ENCODE measurements around the gene FN1. TPM values are rescaled to one million over a fixed set of nuclear protein-coding genes. Genes with fewer than 3 reads are reported as not detected.

Gene FN1
- total RNA-seq, 6 experiments from 2014 or later: 938 to 2,279 (median 1,324) TPM

DNA sequence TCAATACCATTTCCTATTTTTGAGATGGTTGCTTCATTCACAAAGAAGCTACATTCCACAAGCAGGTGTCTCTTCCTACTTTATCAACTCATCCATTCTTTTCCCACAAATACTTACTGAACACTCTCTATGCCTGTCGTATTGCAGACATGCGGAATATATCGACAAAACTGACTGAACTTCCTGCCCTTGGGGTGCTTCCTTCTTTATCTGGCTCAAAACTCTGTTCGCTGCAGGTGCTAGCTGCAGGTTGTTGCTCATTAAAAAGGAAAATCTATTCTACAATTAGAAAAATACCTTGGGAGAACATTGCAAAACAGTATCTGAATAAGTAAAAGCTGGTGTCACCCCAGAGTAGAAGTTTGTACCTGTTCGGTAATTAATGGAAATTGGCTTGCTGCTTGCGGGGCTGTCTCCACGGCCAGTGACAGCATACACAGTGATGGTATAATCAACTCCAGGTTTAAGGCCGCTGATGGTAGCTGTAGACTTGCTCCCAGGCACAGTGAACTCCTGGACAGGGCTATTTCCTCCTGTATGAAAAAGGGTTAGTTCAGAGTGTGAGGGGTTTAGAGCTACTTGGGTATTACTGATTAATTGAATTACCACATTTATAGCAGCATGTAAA, 52.1 kb downstream of the FN1 start:
- H3K36me3 ChIP-seq: peaks cover 17 to 100% (median 56%) of the 10 kb centered on the region in 4 donors
- H3K9me3 ChIP-seq: no peaks in the 10 kb centered on the region
- no peaks in the 10 kb centered on the region for H3K4me1 ChIP-seq
- ATAC-seq (no peak), DNase-seq (no peak)
- no peaks in the 10 kb centered on the region for H3K27me3 ChIP-seq
- 96% methylated on average over 8 of the region's 8 CpGs for WGBS (ENCODE audit: insufficient coverage, low coverage, low lambda C conversion rate, missing lambda C conversion rate)
- intact Hi-C loops (cut with DNase I): no loop called here
- TF ChIP-seq POLR2A (IDR thresholded peaks at IDR 0.05) (no peak), CTCF (IDR thresholded peaks at IDR 0.05) (no peak)
- H3K27ac ChIP-seq: no peak overlapping the region
- no peak overlapping the region for H3K4me3 ChIP-seq

DNA sequence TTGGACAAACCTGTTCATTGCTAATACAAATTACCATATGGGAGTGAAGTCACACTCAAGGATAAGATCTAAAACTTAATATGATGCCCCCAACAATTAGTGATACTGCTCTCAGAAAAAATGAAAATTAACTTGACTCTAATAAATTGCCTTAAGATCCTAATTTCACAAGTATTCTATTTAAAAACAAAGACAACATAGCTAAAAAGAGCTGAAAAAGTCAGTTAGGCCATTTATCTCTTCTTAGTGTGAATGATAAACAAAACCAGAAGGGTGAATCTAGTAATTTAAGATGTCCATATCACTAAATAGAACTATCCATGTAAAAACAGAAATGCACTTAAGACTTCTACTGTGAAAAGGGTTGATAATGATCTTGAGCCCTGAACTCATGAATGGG, 53.4 kb downstream of the FN1 start:
- intact Hi-C loops (cut with DNase I): no loop called here
- no peaks in the 10 kb centered on the region for H3K9me3 ChIP-seq
- H3K4me1 ChIP-seq: no peaks in the 10 kb centered on the region
- no peak for DNase-seq
- no peak for TF ChIP-seq POLR2A (IDR thresholded peaks at IDR 0.05)
- no peak for TF ChIP-seq CTCF (IDR thresholded peaks at IDR 0.05)
- no peak overlapping the region for H3K4me3 ChIP-seq
- ATAC-seq: no peak
- no peak overlapping the region for H3K27ac ChIP-seq
- H3K27me3 ChIP-seq: no peaks in the 10 kb centered on the region
- H3K36me3 ChIP-seq: peaks cover 19 to 100% (median 58%) of the 10 kb centered on the region in 4 donors

DNA sequence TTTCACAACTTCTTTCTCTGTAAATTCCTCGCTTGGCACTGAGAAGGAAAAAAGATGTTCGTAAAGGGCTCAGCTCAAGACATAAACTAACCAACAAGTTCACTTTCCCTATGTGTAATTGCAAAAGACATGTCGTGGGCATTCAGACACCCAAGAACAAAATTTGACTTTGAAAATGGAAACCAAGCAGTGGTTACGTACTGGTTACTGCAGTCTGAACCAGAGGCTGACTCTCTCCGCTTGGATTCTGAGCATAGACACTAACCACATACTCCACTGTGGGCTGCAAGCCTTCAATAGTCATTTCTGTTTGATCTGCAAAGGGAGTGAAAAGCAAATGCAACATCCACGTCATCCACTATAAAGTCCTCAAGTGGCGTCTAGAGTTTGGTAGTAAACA, 53.9 kb downstream of the FN1 start:
- H3K4me3 ChIP-seq: no peak overlapping the region
- no peak overlapping the region for H3K27ac ChIP-seq
- H3K36me3 ChIP-seq: peaks cover 19 to 100% (median 56%) of the 10 kb centered on the region in 4 donors
- ATAC-seq: no peak
- WGBS (ENCODE audit: insufficient coverage, low coverage, low lambda C conversion rate, missing lambda C conversion rate): 91% methylated on average over 7 of the region's 7 CpGs
- H3K4me1 ChIP-seq: no peaks in the 10 kb centered on the region
- no peak for DNase-seq
- no peaks in the 10 kb centered on the region for H3K27me3 ChIP-seq
- no peaks in the 10 kb centered on the region for H3K9me3 ChIP-seq
- intact Hi-C loops (cut with DNase I): no loop called here
- TF ChIP-seq POLR2A (IDR thresholded peaks at IDR 0.05): no peak
- no peak for TF ChIP-seq CTCF (IDR thresholded peaks at IDR 0.05)

GRCh38 chr2:215380699-215381098, 55.2 kb downstream of the FN1 start:
- peaks cover 22 to 100% (median 58%) of the 10 kb centered on the region in 4 donors for H3K36me3 ChIP-seq
- TF ChIP-seq CTCF (IDR thresholded peaks at IDR 0.05) (no peak), POLR2A (IDR thresholded peaks at IDR 0.05) (no peak)
- 86% methylated on average over 7 of the region's 7 CpGs for WGBS (ENCODE audit: insufficient coverage, low coverage, low lambda C conversion rate, missing lambda C conversion rate)
- H3K9me3 ChIP-seq: no peaks in the 10 kb centered on the region
- H3K27ac ChIP-seq: no peak overlapping the region
- ATAC-seq (peak in 3 of 4 donors; percentile 5 to 30 (median 19)), DNase-seq (no peak)
- intact Hi-C loops (cut with DNase I): no loop called here
- no peak overlapping the region for H3K4me3 ChIP-seq
- no peaks in the 10 kb centered on the region for H3K4me1 ChIP-seq
- H3K27me3 ChIP-seq: no peaks in the 10 kb centered on the region

GRCh38 chr2:215379948-215380347, 55.9 kb downstream of the FN1 start:
- ATAC-seq (no peak), DNase-seq (no peak)
- H3K9me3 ChIP-seq: no peaks in the 10 kb centered on the region
- no peaks in the 10 kb centered on the region for H3K27me3 ChIP-seq
- H3K4me3 ChIP-seq: no peak overlapping the region
- H3K27ac ChIP-seq: no peak overlapping the region
- no peaks in the 10 kb centered on the region for H3K4me1 ChIP-seq
- peaks cover 26 to 100% (median 65%) of the 10 kb centered on the region in 4 donors for H3K36me3 ChIP-seq
- 91% methylated on average over 6 of the region's 6 CpGs for WGBS (ENCODE audit: insufficient coverage, low coverage, low lambda C conversion rate, missing lambda C conversion rate)
- TF ChIP-seq CTCF (IDR thresholded peaks at IDR 0.05) (no peak), POLR2A (IDR thresholded peaks at IDR 0.05) (no peak)
- intact Hi-C loops (cut with DNase I): no loop called here
